VCaP (cell line): ENCODE results near the gene AOAH.

Experiments
- H3K27ac ChIP-seq: fragments of 450-650 bp; 2 replicates; pipeline ENCODE4 v1.5.1; 2017
- TF ChIP-seq, protein P1 (sequence below): fragments of 450-650 bp; conservative IDR thresholded peaks from 2 replicates; pipeline ENCODE4 v1.5.1; 2017; ENCODE audit warnings: mild to moderate bottlenecking, moderate library complexity

AOAH gene

GRCh38 chr7:36605261-36606051 lies 118.8 kb downstream of the AOAH start:
- TF ChIP-seq, protein P1, sequence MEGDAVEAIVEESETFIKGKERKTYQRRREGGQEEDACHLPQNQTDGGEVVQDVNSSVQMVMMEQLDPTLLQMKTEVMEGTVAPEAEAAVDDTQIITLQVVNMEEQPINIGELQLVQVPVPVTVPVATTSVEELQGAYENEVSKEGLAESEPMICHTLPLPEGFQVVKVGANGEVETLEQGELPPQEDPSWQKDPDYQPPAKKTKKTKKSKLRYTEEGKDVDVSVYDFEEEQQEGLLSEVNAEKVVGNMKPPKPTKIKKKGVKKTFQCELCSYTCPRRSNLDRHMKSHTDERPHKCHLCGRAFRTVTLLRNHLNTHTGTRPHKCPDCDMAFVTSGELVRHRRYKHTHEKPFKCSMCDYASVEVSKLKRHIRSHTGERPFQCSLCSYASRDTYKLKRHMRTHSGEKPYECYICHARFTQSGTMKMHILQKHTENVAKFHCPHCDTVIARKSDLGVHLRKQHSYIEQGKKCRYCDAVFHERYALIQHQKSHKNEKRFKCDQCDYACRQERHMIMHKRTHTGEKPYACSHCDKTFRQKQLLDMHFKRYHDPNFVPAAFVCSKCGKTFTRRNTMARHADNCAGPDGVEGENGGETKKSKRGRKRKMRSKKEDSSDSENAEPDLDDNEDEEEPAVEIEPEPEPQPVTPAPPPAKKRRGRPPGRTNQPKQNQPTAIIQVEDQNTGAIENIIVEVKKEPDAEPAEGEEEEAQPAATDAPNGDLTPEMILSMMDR: no peak
- peak overlapping the region; percentile 37 for H3K27ac ChIP-seq

DNA sequence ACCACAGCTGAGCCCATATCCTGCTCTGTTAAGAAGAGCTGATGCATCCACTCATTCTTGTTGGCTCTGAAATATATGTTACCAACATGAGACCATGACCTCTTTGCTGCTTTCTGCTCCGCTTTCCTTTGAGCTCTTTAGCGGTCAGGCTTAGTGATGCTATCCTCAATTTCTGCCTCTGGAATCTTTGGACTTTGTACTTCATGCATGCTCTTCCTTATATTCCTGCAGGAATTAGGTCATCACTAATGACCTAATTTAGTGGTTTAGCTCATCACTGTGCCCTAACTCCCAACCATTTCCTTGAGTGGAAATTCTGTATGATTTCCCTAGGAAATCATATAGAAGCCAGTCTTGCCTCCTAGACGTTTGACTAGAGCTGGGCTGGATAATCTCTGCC lies 119.5 kb downstream of the AOAH start:
- TF ChIP-seq, protein P1: no peak
- no peak overlapping the region for H3K27ac ChIP-seq

DNA sequence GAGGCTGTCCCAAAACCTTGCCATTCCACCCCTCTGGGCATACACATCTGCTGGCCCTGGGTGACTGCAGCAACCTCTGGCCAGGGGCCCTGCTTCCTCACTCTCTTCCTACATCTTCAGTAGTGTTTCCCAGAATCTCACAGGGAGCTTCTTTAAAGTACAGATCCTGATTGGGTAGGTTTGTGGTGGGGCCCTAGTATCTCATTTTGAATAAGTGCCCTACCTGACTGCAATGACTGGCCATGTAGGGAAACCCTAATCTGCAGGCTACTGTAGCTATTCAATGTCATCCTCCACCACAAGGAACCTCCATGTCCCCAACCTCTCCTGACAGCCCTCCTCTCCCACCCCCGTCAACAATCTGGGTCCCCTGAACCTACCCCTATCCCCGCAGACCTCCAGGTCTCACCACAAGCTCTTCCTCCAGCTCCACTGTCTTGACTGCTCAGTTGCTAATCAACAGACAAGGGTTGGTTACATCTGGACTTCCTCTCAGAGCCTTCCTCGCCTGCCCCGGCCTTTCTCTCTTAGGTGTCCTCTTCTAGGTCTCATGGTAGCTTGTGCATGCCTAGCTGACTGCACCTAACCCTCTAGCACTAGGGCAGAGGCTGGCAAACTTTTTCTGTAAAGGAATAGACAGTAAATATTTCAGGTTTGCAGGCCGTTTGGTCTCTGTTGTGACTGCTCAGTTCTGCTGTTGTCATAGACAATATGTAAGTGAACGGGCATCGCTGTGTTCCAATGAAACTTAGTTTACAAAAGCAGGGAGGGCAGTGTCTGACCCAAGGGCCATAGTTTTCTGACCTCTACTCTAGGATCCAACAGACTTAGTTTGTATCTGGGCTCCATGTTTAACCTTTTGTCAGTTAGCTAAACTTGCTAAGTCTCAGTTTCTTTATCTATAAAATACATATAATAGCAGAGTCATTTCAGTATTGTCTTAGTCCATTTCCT lies 121.1 kb downstream of the AOAH start:
- TF ChIP-seq, protein P1: no peak
- no peak overlapping the region for H3K27ac ChIP-seq

GRCh38 chr7:36602511-36602910 lies 121.8 kb downstream of the AOAH start:
- TF ChIP-seq, protein P1: no peak
- no peak overlapping the region for H3K27ac ChIP-seq

DNA sequence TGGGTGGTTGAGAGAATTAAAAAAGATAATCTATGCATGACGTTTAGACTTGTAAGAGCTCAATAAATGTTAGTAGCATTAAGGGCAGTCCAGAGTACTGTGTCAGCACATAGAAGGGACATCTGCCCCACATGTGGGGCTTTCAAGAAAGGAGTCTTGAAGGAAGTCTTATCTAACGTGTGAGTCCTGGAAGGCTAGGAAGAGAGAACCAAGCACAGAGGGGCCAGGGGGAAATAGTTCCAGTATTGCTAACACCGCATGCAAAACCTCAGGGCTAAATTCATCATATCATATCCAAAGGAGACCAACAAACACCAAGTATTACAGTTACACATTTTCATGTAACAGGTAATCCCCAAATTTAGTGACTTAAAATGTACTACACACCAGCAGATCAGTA lies 122.7 kb downstream of the AOAH start:
- no peak overlapping the region for H3K27ac ChIP-seq
- TF ChIP-seq, protein P1: no peak

DNA sequence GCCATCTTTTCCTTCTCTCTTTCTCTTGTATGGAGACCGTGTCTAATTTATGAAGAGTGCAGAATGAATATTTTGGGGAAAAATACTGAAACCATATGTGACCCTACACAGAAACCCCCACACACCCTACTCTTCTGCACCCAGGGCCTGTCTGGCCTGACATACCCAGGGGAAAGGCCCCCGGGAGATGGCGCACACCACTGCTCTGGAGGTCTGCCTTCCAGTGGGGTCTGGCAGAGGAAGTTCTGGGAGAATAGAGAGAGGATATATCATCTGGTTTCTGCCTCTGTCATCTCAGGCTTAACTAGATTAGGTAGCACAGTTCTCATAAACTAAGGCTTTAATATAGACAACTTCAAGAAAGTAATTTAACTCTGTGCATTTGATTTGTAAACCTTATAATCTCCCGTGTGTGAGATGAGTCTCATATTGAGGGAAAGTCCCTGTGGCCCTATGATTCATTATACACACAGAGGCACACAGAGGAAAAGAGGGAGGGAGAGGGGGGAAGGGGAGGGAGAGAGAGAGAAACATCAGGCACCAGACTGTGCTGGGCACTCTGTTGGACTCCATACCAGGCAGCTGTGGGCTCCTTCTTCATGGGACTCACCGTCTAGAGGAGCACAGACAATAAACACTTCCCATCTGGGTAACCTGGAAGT lies 123.3 kb downstream of the AOAH start:
- TF ChIP-seq, protein P1: no peak
- H3K27ac ChIP-seq: no peak overlapping the region

DNA sequence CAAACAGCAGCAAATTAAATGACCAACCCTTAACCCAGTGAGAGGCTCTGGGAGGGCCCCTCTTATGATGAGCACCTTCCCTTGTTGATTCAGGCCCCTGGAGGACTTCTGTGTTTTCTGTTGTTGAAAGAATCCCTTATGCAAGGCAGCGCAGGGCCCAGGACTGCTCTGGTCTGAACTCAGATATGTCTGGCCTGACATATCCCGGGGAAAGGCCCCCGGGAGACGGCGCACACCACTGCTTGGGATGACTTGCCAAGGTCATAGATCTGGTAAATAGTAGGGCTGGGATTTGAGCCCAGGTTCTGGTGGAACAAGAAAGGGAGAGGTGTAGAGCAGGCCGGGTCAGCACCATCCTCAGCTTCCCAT lies 124.0 kb downstream of the AOAH start:
- no peak overlapping the region for H3K27ac ChIP-seq
- TF ChIP-seq, protein P1: no peak
